Daoy (cell line): ENCODE data around the gene LHX3. TPM values are rescaled to one million over a fixed set of nuclear protein-coding genes. Genes with fewer than 3 reads are reported as not detected.

Source experiments
- DNase-seq: peaks from one replicate; pipeline ENCODE4 v3.0.0-alpha.2; 2015; ENCODE audit warnings: low read depth
- total RNA-seq: library from RNA; depleted of rRNA; stranded (reverse); fragments of >200 nt; shearing (Covaris generic); gene quantifications from 2 replicates; pipeline ENCODE4 v1.2.3, GENCODE V29; 2014

The LHX3 gene
- total RNA-seq, 1 experiment from 2014 or later = not detected

GRCh38 chr9:136178061-136178772, 26.7 kb downstream of the LHX3 start:
- no peak for DNase-seq

DNA sequence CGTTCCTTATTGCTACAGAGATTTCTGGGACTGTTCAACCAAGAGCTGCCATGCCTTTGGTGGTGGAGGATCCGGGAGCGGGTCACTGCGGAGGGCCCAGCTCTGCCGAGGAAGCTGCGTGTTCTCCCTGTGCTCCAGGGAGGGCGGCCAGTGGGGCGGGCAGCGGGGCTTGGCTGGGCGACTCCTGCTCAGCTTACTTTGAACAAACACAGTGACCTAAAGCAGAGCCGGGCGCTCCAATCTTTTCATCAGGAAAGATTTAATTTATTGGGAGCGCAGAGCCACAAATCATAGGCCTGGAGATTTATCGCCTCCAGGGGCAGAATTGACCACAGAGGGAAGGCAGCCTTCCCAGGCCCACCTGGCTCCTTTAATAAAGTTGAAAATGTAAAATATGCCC, 27.7 kb downstream of the LHX3 start:
- no peak for DNase-seq

- no peak for DNase-seq
Observed at GRCh38 chr9:136175616-136176197, 29.2 kb downstream of the LHX3 start.

GRCh38 chr9:136174779-136175615, 29.9 kb downstream of the LHX3 start:
- DNase-seq = no peak

DNA sequence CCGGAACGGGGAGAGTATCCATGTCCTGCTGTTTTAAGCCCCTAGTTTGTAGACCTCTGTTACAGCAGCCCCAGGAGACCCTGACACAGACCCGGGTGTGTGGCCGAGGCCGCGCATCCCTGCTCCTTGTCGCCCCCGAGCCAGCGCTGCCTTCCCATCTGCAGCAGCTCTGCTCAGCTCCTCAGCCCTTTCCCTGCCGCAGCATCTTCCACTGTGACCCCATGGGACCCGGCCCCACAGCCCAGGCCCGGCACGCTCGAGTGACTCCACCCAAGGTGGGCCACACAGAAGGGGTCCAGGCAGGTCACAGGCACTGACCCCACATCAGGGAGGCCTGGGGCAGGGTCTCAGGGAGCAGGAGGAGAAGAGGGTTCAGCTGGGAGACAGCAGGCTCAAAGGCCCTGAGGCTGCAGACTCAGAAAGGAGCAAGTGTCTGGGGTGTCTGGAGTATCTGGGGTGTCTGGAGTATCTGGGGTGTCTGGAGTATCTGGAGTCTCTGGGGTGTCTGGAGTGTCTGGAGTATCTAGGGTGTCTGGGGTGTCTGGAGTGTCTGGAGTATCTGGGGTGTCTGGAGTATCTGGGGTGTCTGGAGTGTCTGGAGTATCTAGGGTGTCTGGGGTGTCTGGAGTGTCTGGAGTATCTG, 31.2 kb downstream of the LHX3 start:
- no peak for DNase-seq

GRCh38 chr9:136172412-136173079, 32.4 kb downstream of the LHX3 start:
- DNase-seq = no peak

GRCh38 chr9:136171801-136172411, 33.0 kb downstream of the LHX3 start:
- DNase-seq = no peak

DNA sequence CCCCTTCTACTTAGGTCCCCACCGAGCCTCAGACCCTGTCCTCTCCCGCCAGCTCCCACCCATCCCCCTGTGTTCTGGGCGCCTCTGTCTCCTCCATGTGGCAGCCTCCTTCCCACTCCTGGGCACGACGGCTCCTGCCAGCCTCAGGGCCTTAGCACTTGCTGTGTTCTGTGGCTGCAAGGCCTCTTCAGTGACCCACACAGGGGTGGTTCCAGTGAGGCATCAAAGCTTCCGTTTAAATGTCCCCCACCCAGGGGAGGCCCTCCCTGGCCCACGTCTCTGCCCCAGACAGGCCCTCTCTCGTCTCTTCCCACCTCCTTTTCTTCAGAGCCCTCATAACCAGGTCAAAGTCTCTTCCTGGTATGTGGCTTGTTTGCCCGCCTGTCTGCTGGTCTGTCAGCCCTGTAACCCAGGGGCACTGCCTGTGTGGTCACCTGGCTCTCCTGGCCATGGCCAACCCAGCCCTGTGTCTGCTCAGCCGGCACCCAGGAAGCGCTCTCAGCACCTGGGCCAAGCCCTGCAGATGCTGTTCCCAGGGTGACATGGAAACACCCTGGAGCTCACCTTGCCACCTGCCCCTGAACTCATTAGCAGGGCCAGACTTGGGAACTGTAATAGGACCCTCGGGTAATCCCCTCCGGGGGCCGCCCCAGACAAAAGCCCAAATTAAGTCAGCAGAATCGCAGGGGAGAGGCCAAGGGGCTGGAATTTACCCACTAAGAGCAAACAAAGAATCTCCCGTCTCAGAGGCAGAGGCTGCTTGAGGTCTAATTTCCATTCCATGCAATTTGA, 33.7 kb downstream of the LHX3 start:
- DNase-seq = no peak

- DNase-seq = peak; percentile 50
Observed at GRCh38 chr9:136170006-136170901, 34.7 kb downstream of the LHX3 start.

GRCh38 chr9:136169495-136169894, 35.4 kb downstream of the LHX3 start:
- DNase-seq = no peak

- DNase-seq = no peak
Observed at GRCh38 chr9:136163248-136163850, 41.6 kb downstream of the LHX3 start.

DNA sequence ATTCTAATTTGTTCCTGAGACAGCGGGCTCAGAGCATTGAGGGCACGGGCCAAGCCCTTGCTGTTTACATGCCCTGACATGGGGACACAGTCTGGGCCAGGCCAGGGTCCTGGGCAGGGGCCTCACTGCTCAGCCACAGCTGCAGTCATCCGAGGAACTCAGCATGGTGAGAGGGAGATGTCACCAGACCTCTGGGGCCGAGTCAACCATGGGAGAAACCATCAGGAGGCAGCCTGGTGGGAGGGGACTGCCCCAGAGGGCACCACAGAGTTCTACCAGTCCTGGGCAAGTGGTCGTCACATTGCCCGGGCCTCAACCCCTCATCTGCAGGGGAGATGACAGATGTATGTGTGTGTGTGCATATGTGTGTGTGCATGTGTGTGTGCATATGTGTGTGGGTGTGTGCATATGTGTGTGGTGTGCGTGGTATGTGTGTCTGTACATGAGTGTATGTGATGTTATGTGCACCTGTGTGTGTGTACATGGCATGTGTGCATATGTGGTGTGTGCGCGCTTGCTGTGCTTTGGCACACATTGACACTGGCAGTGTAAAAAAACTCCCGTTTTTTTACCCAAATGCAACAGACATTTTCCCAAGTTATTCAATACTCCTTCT, 43.8 kb downstream of the LHX3 start:
- no peak for DNase-seq

- DNase-seq = no peak
Observed at GRCh38 chr9:136160381-136160841, 44.5 kb downstream of the LHX3 start.

DNA sequence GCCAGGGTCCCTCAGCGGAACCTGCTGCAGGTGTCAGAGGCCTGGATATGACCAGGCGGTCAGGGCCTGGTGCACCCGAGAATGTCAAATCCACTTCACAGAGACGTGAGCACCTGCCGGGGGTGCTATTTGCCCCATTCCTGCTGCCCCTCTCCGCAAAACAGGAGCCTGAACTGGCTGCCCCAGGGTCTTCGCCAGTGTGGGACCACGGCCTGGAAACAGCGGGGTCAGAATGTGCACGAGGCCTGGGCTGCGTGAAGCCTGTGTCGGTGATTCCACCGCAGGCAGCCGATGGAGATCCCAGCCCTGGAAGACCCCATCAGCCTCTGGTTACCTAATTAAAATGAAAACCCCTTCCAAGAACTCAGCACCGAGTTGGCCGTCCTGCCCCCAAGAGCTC, 45.1 kb downstream of the LHX3 start:
- DNase-seq = no peak

DNA sequence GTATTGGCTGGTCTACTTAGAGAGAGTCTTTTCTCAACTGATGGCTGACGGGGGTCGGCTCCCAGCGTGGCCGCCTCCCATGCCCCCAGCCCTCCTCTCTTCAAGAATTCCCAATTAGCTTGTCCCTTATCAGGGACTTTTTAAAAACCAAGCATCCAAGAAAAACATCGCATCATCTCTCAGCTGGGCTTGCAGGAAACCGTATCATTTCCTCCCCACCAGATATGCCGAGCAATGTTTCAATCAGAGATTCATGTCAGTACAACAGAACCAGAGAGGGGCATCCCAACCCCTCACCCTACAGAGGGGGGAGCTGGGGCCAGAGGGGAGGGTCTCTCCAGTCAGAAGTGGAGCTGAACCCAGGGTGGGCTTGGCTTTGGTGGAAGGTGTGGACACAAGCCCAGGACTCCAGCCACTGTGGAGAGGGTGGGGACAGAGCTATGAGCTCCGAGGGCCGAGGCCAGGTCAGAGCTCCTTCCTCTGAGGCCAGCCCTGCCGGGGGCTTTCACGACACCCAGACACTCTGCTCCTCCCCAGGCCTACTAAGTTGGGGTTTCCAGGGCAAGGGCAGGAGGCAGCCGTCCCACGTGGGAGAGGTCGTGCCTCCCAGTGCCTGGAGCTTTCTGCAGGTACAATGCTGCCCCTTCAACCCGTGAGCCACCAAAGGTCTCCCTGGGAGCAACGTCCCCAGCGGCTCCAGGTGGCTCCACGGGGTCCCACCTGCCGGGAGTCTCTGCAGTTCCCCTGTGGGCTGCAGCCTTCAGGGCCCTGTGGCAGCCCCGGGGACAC, 47.3 kb downstream of the LHX3 start:
- DNase-seq = no peak

DNA sequence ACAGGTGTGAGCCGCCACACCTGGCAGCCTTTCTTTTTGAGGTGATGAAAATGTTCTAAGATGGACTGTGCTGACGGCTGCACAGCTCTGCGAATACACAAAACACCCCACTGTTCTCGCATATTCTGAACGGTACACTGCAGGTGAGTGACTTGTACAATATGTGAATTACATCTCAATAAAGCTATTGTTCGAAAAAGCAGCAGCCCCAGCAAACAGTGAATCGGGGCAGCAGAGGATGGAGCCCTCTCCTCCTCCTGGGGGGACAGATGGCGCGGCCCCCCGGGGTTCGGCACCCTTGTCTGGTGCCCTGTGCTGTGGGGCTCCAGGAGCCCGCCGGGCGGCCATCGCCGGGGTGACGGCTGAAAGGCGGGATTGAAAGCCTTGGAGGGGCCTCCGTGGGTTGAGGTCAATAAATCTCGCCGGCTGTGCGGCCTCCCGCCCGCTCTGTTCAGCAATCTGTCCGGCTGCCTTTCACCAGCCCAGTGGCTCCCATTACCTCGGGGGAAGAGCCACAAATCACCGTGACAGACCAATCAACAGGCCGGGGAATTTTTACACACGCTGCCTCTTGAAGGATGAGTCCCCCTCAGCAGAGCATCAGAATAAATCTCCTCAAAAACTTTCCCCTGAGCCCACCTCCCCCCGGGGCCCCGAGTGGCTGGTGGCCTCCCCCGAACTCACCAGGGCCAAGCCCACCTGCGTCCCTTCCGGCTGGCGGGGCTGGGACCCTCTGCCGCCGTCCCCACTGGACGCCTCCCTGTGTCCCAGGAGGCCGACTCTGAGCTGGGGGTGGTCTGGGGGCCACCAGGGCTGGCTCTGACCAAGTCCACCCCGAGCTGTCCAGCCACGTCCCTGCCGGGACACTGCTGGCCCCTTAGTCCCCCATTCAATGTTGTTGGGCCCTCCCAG, 48.5 kb downstream of the LHX3 start:
- no peak for DNase-seq

DNA sequence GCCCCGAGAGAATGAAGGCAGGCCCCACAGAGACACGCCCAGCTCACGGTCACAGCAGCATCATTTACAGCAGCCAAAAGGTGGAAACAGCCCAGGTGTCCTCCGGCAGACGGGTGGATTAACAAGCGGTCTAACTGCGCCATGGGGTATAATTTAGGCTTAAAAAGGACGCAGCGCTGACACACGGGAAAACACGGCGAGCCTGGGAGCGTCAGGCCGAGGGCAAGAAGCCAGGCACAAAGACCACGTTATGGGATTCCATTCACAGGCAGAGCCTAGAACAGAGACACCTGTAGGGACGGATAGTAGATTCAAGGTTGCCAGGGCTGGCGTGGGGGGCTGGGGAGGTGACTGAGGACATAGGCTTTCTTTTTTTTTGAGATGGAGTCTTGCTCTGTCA, 49.4 kb downstream of the LHX3 start:
- no peak for DNase-seq
